ENCODE measurements around the gene AFAP1L1.

AFAP1L1 gene

GRCh38 chr5:149271716-149272563 lies at the start of gene AFAP1L1:
Gene AFAP1L1, plus strand, starts transcription at chr5:149271859. Its CDS starts 110 bp downstream, at chr5:149271969.
- DNase-seq (ENCODE audit: low read depth) = no peak
- H3K4me3 ChIP-seq (ENCODE audit: low read depth, low read length) = peak within 1 kb of the TSS; percentile 42
- TF ChIP-seq, protein P1, sequence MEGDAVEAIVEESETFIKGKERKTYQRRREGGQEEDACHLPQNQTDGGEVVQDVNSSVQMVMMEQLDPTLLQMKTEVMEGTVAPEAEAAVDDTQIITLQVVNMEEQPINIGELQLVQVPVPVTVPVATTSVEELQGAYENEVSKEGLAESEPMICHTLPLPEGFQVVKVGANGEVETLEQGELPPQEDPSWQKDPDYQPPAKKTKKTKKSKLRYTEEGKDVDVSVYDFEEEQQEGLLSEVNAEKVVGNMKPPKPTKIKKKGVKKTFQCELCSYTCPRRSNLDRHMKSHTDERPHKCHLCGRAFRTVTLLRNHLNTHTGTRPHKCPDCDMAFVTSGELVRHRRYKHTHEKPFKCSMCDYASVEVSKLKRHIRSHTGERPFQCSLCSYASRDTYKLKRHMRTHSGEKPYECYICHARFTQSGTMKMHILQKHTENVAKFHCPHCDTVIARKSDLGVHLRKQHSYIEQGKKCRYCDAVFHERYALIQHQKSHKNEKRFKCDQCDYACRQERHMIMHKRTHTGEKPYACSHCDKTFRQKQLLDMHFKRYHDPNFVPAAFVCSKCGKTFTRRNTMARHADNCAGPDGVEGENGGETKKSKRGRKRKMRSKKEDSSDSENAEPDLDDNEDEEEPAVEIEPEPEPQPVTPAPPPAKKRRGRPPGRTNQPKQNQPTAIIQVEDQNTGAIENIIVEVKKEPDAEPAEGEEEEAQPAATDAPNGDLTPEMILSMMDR (IDR thresholded peaks at IDR 0.05; ENCODE audit: control insufficient read depth, extremely low read depth, insufficient read depth) = no peak

- H3K4me3 ChIP-seq (ENCODE audit: low read depth, low read length) = no peak overlapping the region
- no peak for DNase-seq (ENCODE audit: low read depth)
- TF ChIP-seq, protein P1 (IDR thresholded peaks at IDR 0.05; ENCODE audit: control insufficient read depth, extremely low read depth, insufficient read depth) = no peak
These were observed 48.4 kb upstream of the AFAP1L1 start for GRCh38 chr5:149223081-149223848.

DNA sequence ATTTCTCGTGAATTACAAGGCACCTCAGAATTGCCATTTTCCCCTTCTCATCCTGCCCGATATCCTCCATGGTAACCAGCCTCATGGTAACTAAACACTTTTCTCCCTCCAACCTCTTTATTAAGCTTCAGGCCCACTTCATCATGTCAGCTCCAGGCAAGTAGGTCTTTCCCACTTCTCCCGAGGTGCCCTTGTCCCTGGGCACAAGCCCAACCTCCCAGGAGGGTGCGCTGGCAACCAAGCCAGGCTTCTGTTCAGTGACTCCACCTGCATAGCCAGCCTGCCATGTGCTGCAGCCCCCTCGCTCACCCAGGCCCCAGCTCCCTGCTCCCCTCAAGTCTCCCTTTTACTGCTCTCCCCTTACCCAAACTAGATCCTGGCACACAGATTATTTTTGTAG lies 47.4 kb upstream of the AFAP1L1 start:
- TF ChIP-seq, protein P1 (IDR thresholded peaks at IDR 0.05; ENCODE audit: control insufficient read depth, extremely low read depth, insufficient read depth) = no peak
- no peak for DNase-seq (ENCODE audit: low read depth)

GRCh38 chr5:149227168-149227826 lies 44.4 kb upstream of the AFAP1L1 start:
- TF ChIP-seq, protein P1 (IDR thresholded peaks at IDR 0.05; ENCODE audit: control insufficient read depth, extremely low read depth, insufficient read depth) = no peak
- H3K4me3 ChIP-seq (ENCODE audit: low read depth, low read length) = no peak overlapping the region
- no peak for DNase-seq (ENCODE audit: low read depth)

More for the DNA sequence above, 47.4 kb upstream of the AFAP1L1 start:
- no peak overlapping the region for H3K4me3 ChIP-seq (ENCODE audit: low read depth, low read length)

- TF ChIP-seq, protein P1 (IDR thresholded peaks at IDR 0.05; ENCODE audit: control insufficient read depth, extremely low read depth, insufficient read depth) = peak; percentile 79
- no peak overlapping the region for H3K4me3 ChIP-seq (ENCODE audit: low read depth, low read length)
- peak; percentile 76 for DNase-seq (ENCODE audit: low read depth)
These were observed 42.9 kb upstream of the AFAP1L1 start for GRCh38 chr5:149228618-149229297.

GRCh38 chr5:149229298-149229937 lies 42.2 kb upstream of the AFAP1L1 start:
- TF ChIP-seq, protein P1 (IDR thresholded peaks at IDR 0.05; ENCODE audit: control insufficient read depth, extremely low read depth, insufficient read depth) = no peak
- H3K4me3 ChIP-seq (ENCODE audit: low read depth, low read length) = no peak overlapping the region
- no peak for DNase-seq (ENCODE audit: low read depth)
